ENCODE measurements around the gene STING1. TPM values are rescaled to one million over a fixed set of nuclear protein-coding genes. Genes with fewer than 3 reads are reported as not detected.
"Not testable (repeated sequence)": the region's sequence is repeated elsewhere in the genome, so short reads cannot be mapped to it uniquely, and the experiment has no call there.

Gene STING1
- total RNA-seq, 1 experiment from 2014 or later = 1.6 TPM

GRCh38 chr5:139443831-139444453 is 38.6 kb downstream of the STING1 start:
- peaks cover 18% of the 10 kb centered on the region for H3K4me1 Mint-ChIP-seq
- no peak for TF ChIP-seq ZMAT4 (CRISPR knock-in tag; IDR thresholded peaks at IDR 0.05)
- no peak for TF ChIP-seq ZBTB21 (CRISPR knock-in tag; IDR thresholded peaks at IDR 0.05; ENCODE audit: borderline replicate concordance)
- no peak for TF ChIP-seq JAZF1 (CRISPR knock-in tag; IDR thresholded peaks at IDR 0.05)
- no peak for TF ChIP-seq NR2C2 (CRISPR knock-in tag; IDR thresholded peaks at IDR 0.05)
- TF ChIP-seq IRF2 (CRISPR knock-in tag; IDR thresholded peaks at IDR 0.05; ENCODE audit: borderline replicate concordance, low read depth) = no peak
- TF ChIP-seq AR (CRISPR knock-in tag; IDR thresholded peaks at IDR 0.05) = no peak
- no peak overlapping the region for H3K4me3 Mint-ChIP-seq
- peaks cover 4% of the 10 kb centered on the region; the same call in 1 of the 2 replicates for H3K27me3 Mint-ChIP-seq (ENCODE audit: low read depth)
- ATAC-seq = no peak
- no peaks in the 10 kb centered on the region for H3K9me3 Mint-ChIP-seq
- ChIA-PET CTCF (no interaction called here), POLR2A (no interaction called here)
- peak overlapping the region; percentile 64; the same call in 1 of the 2 replicates for H3K27ac Mint-ChIP-seq
- DNase-seq (ENCODE audit: low spot score) = no peak
- no peaks in the 10 kb centered on the region for H3K36me3 Mint-ChIP-seq

GRCh38 chr5:139440416-139440815 is 42.1 kb downstream of the STING1 start:
- H3K9me3 Mint-ChIP-seq; H3K36me3 Mint-ChIP-seq; H3K27me3 Mint-ChIP-seq (ENCODE audit: low read depth); H3K27ac Mint-ChIP-seq; DNase-seq (ENCODE audit: low spot score); H3K4me3 Mint-ChIP-seq; ATAC-seq: not testable (repeated sequence)
- CTCF ChIA-PET = interaction anchor here (1.4 to 2.3 kb wide), 3 partner anchors 38 to 134 kb away, joined by 6 read pairs; no protein-coding TSS in a partner anchor
- H3K4me1 Mint-ChIP-seq = peaks cover 31% of the 10 kb centered on the region
- POLR2A ChIA-PET = interaction anchor here (1.4 kb wide), 1 partner anchor 120 kb away, joined by 4 read pairs; no protein-coding TSS in a partner anchor

- CTCF ChIA-PET = interaction anchor here (0.6 to 3.5 kb wide), 17 partner anchors 17 to 349 kb away, joined by 3 to 25 read pairs (median 6); partner anchors contain the start of genes ECSCR, PAIP2 and UBE2D2
- POLR2A ChIA-PET = interaction anchor here (0.6 to 1.4 kb wide), 13 partner anchors 9 to 122 kb away, joined by 3 to 7 read pairs (median 3); partner anchors contain the start of gene SPATA24
- DNase-seq (ENCODE audit: low spot score) = peak; percentile 97
- Mint-ChIP-seq H3K4me1 (peaks cover 31% of the 10 kb centered on the region), H3K27me3 (ENCODE audit: low read depth) (peaks cover 4% of the 10 kb centered on the region; the same call in 1 of the 2 replicates), H3K36me3 (peaks cover 6% of the 10 kb centered on the region; the same call in 1 of the 2 replicates), H3K27ac (peak within 1 kb of the TSS; percentile 99), H3K4me3 (peak within 1 kb of the TSS; percentile 95), H3K9me3 (no peaks in the 10 kb centered on the region)
- ATAC-seq = peak; percentile 93
- TF ChIP-seq EMX1 (CRISPR knock-in tag; IDR thresholded peaks at IDR 0.05) = no peak
- TF ChIP-seq AFF4 (CRISPR knock-in tag; IDR thresholded peaks at IDR 0.05; ENCODE audit: borderline replicate concordance) = no peak
- no peak for TF ChIP-seq ZNF317 (CRISPR knock-in tag; IDR thresholded peaks at IDR 0.05; ENCODE audit: borderline replicate concordance, low read depth)
- TF ChIP-seq CDX4 (CRISPR knock-in tag; IDR thresholded peaks at IDR 0.05; ENCODE audit: borderline replicate concordance) = no peak
- peak; percentile 58; the same call in 1 of the 2 replicates for TF ChIP-seq TEAD1 (CRISPR knock-in tag; IDR thresholded peaks at IDR 0.05)
- no peak for TF ChIP-seq FOXJ3 (CRISPR knock-in tag; IDR thresholded peaks at IDR 0.05; ENCODE audit: borderline replicate concordance)
- no peak for TF ChIP-seq ATF1 (CRISPR knock-in tag; IDR thresholded peaks at IDR 0.05)
- no peak for TF ChIP-seq NFE2L1 (CRISPR knock-in tag; IDR thresholded peaks at IDR 0.05)
- 0 out of 2 replicates have a peak, but pooled peaks have one; percentile 32 for TF ChIP-seq ZNF232 (CRISPR knock-in tag; IDR thresholded peaks at IDR 0.05)
- peak; percentile 63 for TF ChIP-seq USF2 (CRISPR knock-in tag; IDR thresholded peaks at IDR 0.05)
- no peak for TF ChIP-seq AR (CRISPR knock-in tag; IDR thresholded peaks at IDR 0.05)
- no peak for TF ChIP-seq TEAD4 (CRISPR knock-in tag; IDR thresholded peaks at IDR 0.05)
These were observed 43.3 kb downstream of the STING1 start, which contains the start of gene DNAJC18 for GRCh38 chr5:139439013-139439903. DNAJC18 (minus strand) TSS chr5:139439525; CDS start chr5:139439445, 80 bp downstream.
